ENCODE data around the gene ATPAF2. TPM values are rescaled to one million over a fixed set of nuclear protein-coding genes. Genes with fewer than 3 reads are reported as not detected.

ATPAF2 gene
- total and polyA plus RNA-seq, 2 donors (not counting 3 experiments of a cell fraction or from before 2014, with no cell fraction given) = 23.2 to 35.7 TPM

DNA sequence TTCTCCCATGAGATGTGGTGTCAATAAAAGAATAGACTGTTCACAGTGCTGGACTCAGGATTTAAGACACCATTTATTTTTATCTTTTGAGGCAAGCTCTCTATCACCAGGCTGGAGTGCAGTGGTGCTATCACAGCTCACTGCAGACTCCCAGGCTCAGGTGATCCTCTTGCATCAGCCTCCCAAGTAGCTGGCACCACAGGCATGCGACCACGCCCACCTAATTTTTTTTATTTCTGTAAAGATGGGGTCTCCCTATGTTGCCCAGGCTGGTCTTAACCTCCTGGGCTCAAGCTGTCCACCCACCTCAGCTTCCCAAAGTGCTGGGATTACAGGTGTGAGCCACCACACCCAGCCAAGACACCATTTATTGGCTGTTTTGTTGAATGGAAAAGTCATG, 30.1 kb upstream of the ATPAF2 start:
- Histone ChIP-seq H3K79me2 (ENCODE audit: control insufficient read depth, insufficient read depth, low read length) (no peaks in the 10 kb centered on the region), H3K4me2 (ENCODE audit: insufficient read depth, low read length) (no peak overlapping the region), H3K9me1 (replicated peaks; ENCODE audit: control insufficient read depth, extremely low read depth, insufficient read depth, low read length) (no peaks in the 10 kb centered on the region), H3K36me3 (ENCODE audit: control insufficient read depth in 2 of 2, extremely low read depth in 1 of 2, insufficient read depth in 2 of 2, low read length in 2 of 2) (peaks cover 0 to 7% of the 10 kb centered on the region in 2 experiments), H2AFZ (ENCODE audit: low read depth, low read length) (no peak overlapping the region), H3K27ac (ENCODE audit: insufficient read depth, low read depth, low read length) (no peak overlapping the region), H3K4me1 (ENCODE audit: control insufficient read depth, extremely low read depth, insufficient read depth, low read length) (no peaks in the 10 kb centered on the region), H3K4me3 (replicated peaks in 1 of 3; ENCODE audit: insufficient read depth in 1 of 3, low read depth in 1 of 3, low read length in 3 of 3) (no peak overlapping the region), H3K9ac (replicated peaks; ENCODE audit: extremely low read depth, insufficient read depth, low read length) (no peak overlapping the region), H4K20me1 (replicated peaks; ENCODE audit: control insufficient read depth, extremely low read depth, insufficient read depth, low read length) (no peaks in the 10 kb centered on the region), H3K27me3 (ENCODE audit: control insufficient read depth in 2 of 2, insufficient read depth in 2 of 2, low read length in 2 of 2) (peaks cover 0 to 6% of the 10 kb centered on the region in 2 experiments), H3K9me3 (replicated peaks; ENCODE audit: control insufficient read depth, insufficient read depth, low read length) (no peaks in the 10 kb centered on the region)
- FAIRE-seq (no peak), DNase-seq (ENCODE audit: low read depth, low spot score) (no peak)
- CTCF ChIA-PET = interaction anchor here (1.3 to 1.5 kb wide), 3 partner anchors 10 to 14 kb away, joined by 3 read pairs; no protein-coding TSS in a partner anchor
- no peak for TF ChIP-seq POLR2AphosphoS5 (IDR thresholded peaks at IDR 0.05; ENCODE audit: insufficient read depth, low read depth, low read length)
- TF ChIP-seq FOS (IDR thresholded peaks at IDR 0.05; ENCODE audit: borderline replicate concordance, insufficient read depth, low read length) = no peak
- TF ChIP-seq MYC (IDR thresholded peaks at IDR 0.05; ENCODE audit: low read depth, low read length) = no peak
- TF ChIP-seq EZH2 (IDR thresholded peaks at IDR 0.05; ENCODE audit: borderline replicate concordance, low read depth, low read length, severe bottlenecking) = no peak
- no peak for TF ChIP-seq POLR2A (IDR thresholded peaks at IDR 0.05; ENCODE audit: low read depth, low read length)
- dilution Hi-C loops (cut with MboI; ENCODE audit: extremely low pct_ligation_motif_present, low sequenced_read_pairs) = no loop called here
- POLR2A ChIA-PET = no interaction called here
- BruUV-seq (replicated peaks) = no TSS peak
- intact Hi-C loops (cut with micrococcal nuclease) = no loop called here

DNA sequence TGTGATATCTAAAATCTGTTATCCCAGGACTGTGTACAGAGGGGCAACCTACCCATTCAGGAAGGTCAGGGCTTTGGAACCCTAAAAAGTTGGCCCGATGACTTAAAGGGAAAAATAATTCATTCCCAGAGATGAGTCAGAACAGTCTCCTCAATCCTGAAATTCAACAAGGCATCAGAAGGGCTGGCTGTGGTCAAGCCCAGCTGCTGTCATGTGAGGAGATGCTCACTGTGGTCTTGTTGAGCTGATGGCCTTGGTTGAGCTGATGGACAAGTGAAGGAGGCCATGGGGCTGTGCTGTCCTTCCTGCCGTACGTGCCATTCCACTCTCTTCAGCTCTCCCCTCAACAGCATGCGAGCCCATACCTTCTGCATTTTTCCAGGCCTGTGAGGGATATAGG, 27.9 kb upstream of the ATPAF2 start:
- no TSS peak for BruUV-seq (replicated peaks)
- Histone ChIP-seq H3K9me3 (replicated peaks; ENCODE audit: control insufficient read depth, insufficient read depth, low read length) (no peaks in the 10 kb centered on the region), H3K36me3 (ENCODE audit: control insufficient read depth in 2 of 2, extremely low read depth in 1 of 2, insufficient read depth in 2 of 2, low read length in 2 of 2) (peaks cover 0 to 11% of the 10 kb centered on the region in 2 experiments), H3K9ac (replicated peaks; ENCODE audit: extremely low read depth, insufficient read depth, low read length) (no peak overlapping the region), H3K27ac (ENCODE audit: insufficient read depth, low read depth, low read length) (no peak overlapping the region), H2AFZ (ENCODE audit: low read depth, low read length) (no peak overlapping the region), H3K79me2 (ENCODE audit: control insufficient read depth, insufficient read depth, low read length) (no peaks in the 10 kb centered on the region), H4K20me1 (replicated peaks; ENCODE audit: control insufficient read depth, extremely low read depth, insufficient read depth, low read length) (no peaks in the 10 kb centered on the region), H3K4me1 (ENCODE audit: control insufficient read depth, extremely low read depth, insufficient read depth, low read length) (no peaks in the 10 kb centered on the region), H3K27me3 (ENCODE audit: control insufficient read depth in 2 of 2, insufficient read depth in 2 of 2, low read length in 2 of 2) (peaks cover 0 to 4% of the 10 kb centered on the region in 2 experiments), H3K9me1 (replicated peaks; ENCODE audit: control insufficient read depth, extremely low read depth, insufficient read depth, low read length) (no peaks in the 10 kb centered on the region), H3K4me3 (replicated peaks in 1 of 3; ENCODE audit: insufficient read depth in 1 of 3, low read depth in 1 of 3, low read length in 3 of 3) (no peak overlapping the region), H3K4me2 (ENCODE audit: insufficient read depth, low read length) (no peak overlapping the region)
- intact Hi-C loops (cut with micrococcal nuclease) = no loop called here
- TF ChIP-seq, protein P1, sequence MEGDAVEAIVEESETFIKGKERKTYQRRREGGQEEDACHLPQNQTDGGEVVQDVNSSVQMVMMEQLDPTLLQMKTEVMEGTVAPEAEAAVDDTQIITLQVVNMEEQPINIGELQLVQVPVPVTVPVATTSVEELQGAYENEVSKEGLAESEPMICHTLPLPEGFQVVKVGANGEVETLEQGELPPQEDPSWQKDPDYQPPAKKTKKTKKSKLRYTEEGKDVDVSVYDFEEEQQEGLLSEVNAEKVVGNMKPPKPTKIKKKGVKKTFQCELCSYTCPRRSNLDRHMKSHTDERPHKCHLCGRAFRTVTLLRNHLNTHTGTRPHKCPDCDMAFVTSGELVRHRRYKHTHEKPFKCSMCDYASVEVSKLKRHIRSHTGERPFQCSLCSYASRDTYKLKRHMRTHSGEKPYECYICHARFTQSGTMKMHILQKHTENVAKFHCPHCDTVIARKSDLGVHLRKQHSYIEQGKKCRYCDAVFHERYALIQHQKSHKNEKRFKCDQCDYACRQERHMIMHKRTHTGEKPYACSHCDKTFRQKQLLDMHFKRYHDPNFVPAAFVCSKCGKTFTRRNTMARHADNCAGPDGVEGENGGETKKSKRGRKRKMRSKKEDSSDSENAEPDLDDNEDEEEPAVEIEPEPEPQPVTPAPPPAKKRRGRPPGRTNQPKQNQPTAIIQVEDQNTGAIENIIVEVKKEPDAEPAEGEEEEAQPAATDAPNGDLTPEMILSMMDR (IDR thresholded peaks at IDR 0.05; ENCODE audit: extremely low read depth in 1 of 2, insufficient read depth in 1 of 2, low read depth in 1 of 2, low read length in 2 of 2) = no peak
- TF ChIP-seq POLR2A (IDR thresholded peaks at IDR 0.05; ENCODE audit: low read depth, low read length) (no peak), MYC (IDR thresholded peaks at IDR 0.05; ENCODE audit: low read depth, low read length) (no peak), JUN (IDR thresholded peaks at IDR 0.05; ENCODE audit: borderline replicate concordance, insufficient read depth, insufficient read length, low read depth) (no peak), EZH2 (IDR thresholded peaks at IDR 0.05; ENCODE audit: borderline replicate concordance, low read depth, low read length, severe bottlenecking) (no peak), FOS (IDR thresholded peaks at IDR 0.05; ENCODE audit: borderline replicate concordance, insufficient read depth, low read length) (no peak), GATA2 (IDR thresholded peaks at IDR 0.05; ENCODE audit: insufficient read depth, insufficient read length, low read depth, low read length) (no peak), POLR2AphosphoS5 (IDR thresholded peaks at IDR 0.05; ENCODE audit: insufficient read depth, low read depth, low read length) (no peak)
- TF ChIP-seq, protein P2, sequence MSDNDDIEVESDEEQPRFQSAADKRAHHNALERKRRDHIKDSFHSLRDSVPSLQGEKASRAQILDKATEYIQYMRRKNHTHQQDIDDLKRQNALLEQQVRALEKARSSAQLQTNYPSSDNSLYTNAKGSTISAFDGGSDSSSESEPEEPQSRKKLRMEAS (IDR thresholded peaks at IDR 0.05; ENCODE audit: insufficient read depth, insufficient read length) = no peak
- dilution Hi-C loops (cut with MboI; ENCODE audit: extremely low pct_ligation_motif_present, low sequenced_read_pairs) = no loop called here
- CTCF ChIA-PET = no interaction called here
- DNase-seq (ENCODE audit: low read depth, low spot score) (no peak), FAIRE-seq (no peak)
- POLR2A ChIA-PET = no interaction called here

Measured in endothelial cell of umbilical vein (primary cell).